AG09309 (cell line): ENCODE data around the gene TOE1.

ENCODE experiments used
- DNase-seq: peaks from one replicate; pipeline ENCODE4 v3.0.0-alpha.2; 2010; ENCODE audit warnings: low read depth
- H3K4me3 ChIP-seq: 2 replicates; pipeline ENCODE4 v1.5.1; 2011; ENCODE audit warnings: mild to moderate bottlenecking, low read depth, low read length, moderate library complexity; ENCODE audit not compliant: control insufficient read depth
- CTCF ChIP-seq: IDR thresholded peaks from 2 replicates; pipeline ENCODE4 v1.5.1; 2011; ENCODE audit warnings: mild to moderate bottlenecking, low read depth, low read length, inconsistent platforms; ENCODE audit not compliant: insufficient read depth, control insufficient read depth; ENCODE audit errors: missing control alignments

TOE1 gene

DNA sequence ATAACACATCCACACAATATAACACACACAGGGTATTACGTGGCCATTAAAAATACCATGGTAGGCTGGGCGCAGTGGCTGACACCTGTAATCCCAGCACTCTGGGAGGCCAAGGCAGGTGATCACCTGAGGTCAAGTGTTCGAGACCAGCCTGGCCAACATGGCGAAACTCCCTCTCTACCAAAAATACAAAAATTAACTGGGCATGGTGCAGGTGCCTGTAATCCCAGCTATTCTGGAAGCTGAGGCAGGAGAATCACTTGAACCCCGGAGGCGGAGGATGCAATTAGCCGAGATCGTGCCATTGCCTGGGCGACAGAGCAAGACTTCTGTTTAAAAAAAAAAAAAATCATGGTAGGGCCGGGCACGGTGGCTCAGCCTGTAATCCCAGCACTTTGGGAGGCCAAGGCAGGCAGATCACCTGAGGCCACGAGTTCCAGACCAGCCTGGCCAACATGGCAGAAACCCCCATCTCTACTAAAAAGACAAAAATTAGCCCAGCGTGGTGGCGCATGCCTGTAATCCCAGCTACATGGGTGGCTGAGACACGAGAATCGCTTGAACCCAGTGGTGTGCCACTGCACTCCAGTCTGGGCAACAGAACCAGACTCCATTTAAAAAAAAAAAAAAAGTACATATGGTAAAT lies 37.3 kb upstream of the TOE1 start:
- no peak for DNase-seq
- TF ChIP-seq CTCF = no peak
- peak overlapping the region; percentile 59 for H3K4me3 ChIP-seq

DNA sequence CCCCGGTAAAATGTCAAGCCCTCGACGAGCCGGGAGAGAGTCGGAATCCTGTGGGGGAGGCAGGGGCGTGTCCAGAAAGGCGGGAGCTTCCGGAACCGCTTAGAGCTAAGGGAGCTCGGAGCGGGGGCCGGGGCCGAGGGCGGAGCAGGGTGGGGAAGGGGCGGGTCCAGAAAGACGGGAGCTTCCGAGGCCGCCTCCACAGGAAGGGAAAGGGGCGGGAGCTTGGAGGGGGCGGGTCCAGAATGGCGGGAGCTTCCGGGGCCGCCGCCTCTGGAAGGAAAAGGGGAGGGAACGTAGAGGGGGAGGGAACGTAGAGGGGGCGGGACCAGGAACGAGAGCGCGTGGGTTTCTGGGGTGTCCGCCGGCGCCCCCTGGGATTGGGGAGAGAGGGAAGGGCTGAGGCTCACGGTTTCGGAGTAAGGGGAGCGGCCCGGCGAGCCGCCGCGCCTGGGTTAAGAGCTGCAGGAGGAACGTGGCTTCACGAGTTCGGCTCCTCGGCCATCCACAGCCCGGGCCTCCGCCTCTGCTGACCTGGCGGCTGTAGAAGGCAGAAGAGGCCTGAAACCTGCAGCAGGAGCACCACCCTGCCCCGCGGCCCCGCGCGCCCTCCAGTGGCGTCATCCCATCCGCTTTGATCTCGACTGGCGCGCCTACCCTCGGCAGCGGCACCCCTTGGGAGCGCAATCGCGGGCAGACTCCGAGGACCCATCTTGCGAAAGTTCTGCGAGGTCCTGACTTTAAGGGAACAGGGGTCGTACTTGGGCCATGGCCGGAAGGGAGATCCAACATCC lies 36.3 kb upstream of the TOE1 start:
- peak; percentile 63 for TF ChIP-seq CTCF
- peak overlapping the region; percentile 62 for H3K4me3 ChIP-seq
- peak; percentile 87 for DNase-seq

DNA sequence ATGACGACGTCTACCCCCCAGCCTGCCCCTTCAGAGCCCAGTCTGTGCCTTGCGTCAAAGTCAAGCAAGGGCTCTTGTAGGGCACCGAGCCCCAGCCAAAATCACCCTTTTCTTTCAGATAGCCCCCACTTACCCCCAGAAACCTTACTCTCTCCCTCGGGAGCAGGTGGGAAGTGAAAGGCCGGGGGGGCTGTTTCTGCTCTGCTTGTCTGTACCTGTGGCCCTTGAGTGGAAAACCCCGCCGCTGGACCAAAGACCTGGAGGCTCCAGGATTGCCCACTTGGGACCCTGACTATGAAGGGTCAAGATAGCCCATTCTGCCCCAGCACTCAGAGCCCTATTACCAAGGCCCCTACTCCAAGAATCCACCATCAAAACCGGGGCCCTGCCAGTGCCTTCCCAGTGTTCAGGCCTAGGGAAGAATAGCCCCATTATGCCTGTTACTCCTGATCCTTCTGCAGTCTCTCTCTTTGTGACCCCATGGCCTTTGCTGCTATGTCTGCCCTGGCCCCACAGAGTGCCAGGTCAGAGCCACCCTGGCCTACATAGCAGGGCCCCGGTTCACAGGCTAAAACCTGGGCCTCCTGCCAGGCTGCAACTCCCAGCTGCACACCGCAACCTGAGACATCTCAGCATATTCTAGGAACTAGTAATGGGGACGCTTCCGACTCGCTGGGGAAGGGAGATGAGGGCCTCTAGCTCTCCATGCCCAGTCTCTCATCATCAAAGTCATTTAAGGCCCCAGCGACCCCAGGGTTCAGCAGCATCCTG lies 35.5 kb upstream of the TOE1 start:
- H3K4me3 ChIP-seq = peak overlapping the region; percentile 62
- TF ChIP-seq CTCF = no peak
- DNase-seq = no peak

DNA sequence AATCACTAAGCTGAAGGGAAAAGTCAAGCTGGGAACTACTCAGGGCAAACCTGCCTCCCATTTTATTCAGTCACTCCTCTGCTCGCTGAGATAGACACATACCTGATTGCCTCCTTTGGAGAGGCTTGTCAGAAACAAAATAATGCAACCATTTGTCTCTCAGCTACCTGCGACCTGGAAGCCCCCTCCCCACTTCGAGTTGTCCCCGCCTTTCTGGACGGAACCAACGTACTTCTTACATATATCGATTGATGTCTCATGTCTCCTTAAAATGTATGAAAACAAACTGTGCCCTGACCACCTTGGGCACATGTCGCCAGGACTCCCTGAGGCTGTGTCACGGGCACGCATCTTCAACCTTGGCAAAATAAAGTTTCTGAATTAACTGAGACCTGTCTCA lies 34.7 kb upstream of the TOE1 start:
- TF ChIP-seq CTCF = no peak
- no peak for DNase-seq
- H3K4me3 ChIP-seq = no peak overlapping the region

DNA sequence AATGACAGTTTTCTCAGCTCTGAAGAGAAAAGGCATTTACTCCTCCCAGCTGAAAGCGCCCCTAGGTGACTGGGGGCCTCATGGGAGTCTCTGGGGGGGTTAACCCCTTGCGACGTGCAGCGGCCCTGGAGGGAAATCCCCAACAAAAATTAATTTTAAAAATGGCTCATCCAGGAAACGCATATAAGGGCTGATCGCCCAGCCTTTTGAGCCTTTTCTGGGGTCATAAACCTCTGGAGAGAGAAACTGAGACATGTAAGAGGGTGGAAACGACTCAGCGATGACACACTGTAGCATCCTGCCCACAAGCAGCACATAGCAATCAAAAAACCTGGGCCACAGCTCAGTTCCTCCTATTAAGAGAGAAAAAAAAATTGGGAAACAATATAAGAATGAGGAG lies 33.7 kb upstream of the TOE1 start:
- no peak overlapping the region for H3K4me3 ChIP-seq
- DNase-seq = peak; percentile 7
- TF ChIP-seq CTCF = no peak

- no peak for DNase-seq
- H3K4me3 ChIP-seq = no peak overlapping the region
- no peak for TF ChIP-seq CTCF
Measured at GRCh38 chr1:45306905-45307304, 33.1 kb upstream of the TOE1 start.
